ENCODE data around the gene BRINP3. TPM values are rescaled to one million over a fixed set of nuclear protein-coding genes. Genes with fewer than 3 reads are reported as not detected.

BRINP3 gene
- total RNA-seq, 1 experiment from 2014 or later: not detected

GRCh38 chr1:190252046-190252445 is 225.6 kb downstream of the BRINP3 start:
- Histone ChIP-seq H3K27ac (ENCODE audit: insufficient read length, low read depth, low read length) (no peak overlapping the region), H3K4ac (ENCODE audit: low read depth, low read length) (no peak overlapping the region), H3K56ac (ENCODE audit: insufficient read length, low read depth, low read length) (no peak overlapping the region), H3K79me1 (ENCODE audit: insufficient read depth, low read depth, low read length, poor library complexity, severe bottlenecking) (no peaks in the 10 kb centered on the region), H3K4me1 (ENCODE audit: insufficient read depth, low read length) (no peaks in the 10 kb centered on the region), H3K4me2 (ENCODE audit: insufficient read depth, insufficient read length, low read length) (no peak overlapping the region), H3K9me3 (ENCODE audit: control insufficient read depth, low read depth, low read length) (no peaks in the 10 kb centered on the region), H2BK20ac (ENCODE audit: low read depth, low read length, poor library complexity, severe bottlenecking) (no peak overlapping the region), H3K23me2 (ENCODE audit: insufficient read length, low read depth, low read length, poor library complexity, severe bottlenecking) (no peaks in the 10 kb centered on the region), H2AFZ (ENCODE audit: low read length) (no peak overlapping the region), H4K91ac (ENCODE audit: insufficient read length, low read depth, low read length) (no peak overlapping the region), H3K23ac (ENCODE audit: insufficient read length, low read depth, low read length) (no peak overlapping the region), H4K8ac (replicated peaks; ENCODE audit: insufficient read length, low read depth, low read length) (no peak overlapping the region), H4K20me1 (ENCODE audit: control insufficient read depth, insufficient read depth, insufficient read length) (no peaks in the 10 kb centered on the region), H3K14ac (ENCODE audit: insufficient read depth, low read length) (no peak overlapping the region), H2AK5ac (ENCODE audit: insufficient read length, low read length) (no peak overlapping the region), H4K5ac (ENCODE audit: insufficient read length, low read depth, low read length) (no peak overlapping the region), H3K79me2 (ENCODE audit: insufficient read depth, low read length) (no peaks in the 10 kb centered on the region), H3K27me3 (ENCODE audit: insufficient read depth, low read length) (no peaks in the 10 kb centered on the region), H3K18ac (ENCODE audit: insufficient read length, low read depth, low read length) (no peak overlapping the region), H3T11ph (ENCODE audit: low read length) (no peak overlapping the region), H3K9ac (ENCODE audit: extremely low read depth, insufficient read length, low read length) (no peak overlapping the region), H2BK120ac (ENCODE audit: low read depth, low read length, poor library complexity, severe bottlenecking) (no peak overlapping the region), H2BK12ac (ENCODE audit: insufficient read length, low read depth, low read length) (no peak overlapping the region), H2BK5ac (ENCODE audit: insufficient read length, low read length) (no peak overlapping the region), H2BK15ac (ENCODE audit: low read depth, low read length) (no peak overlapping the region)
- no peak overlapping the region for H3K27ac Mint-ChIP-seq
- H3K36me3 Mint-ChIP-seq (ENCODE audit: insufficient read depth in 1 of 3, low read depth in 3 of 3): no peaks in the 10 kb centered on the region; a peak in 1 of 7 replicates
- TF ChIP-seq CTCF (conservative IDR thresholded peaks at IDR 0.05): no peak
- H3K4me3 Mint-ChIP-seq: no peak overlapping the region
- no peaks in the 10 kb centered on the region for H3K4me1 Mint-ChIP-seq
- peaks cover 2% of the 10 kb centered on the region; the same call in 1 of the 2 replicates for H3K27me3 Mint-ChIP-seq (ENCODE audit: low read depth)
- DNase-seq: no peak
- H3K9me3 Mint-ChIP-seq: peaks cover 0 to 2% of the 10 kb centered on the region in 2 experiments; a peak in 2 of 5 replicates
